Small intestine (tissue), 7 donors: Measurements from ENCODE around the gene GSTA5. TPM values are rescaled to one million over a fixed set of nuclear protein-coding genes. Genes with fewer than 3 reads are reported as not detected.
A peak's percentile ranks its signal among the peaks of the same experiment; 100 is the strongest.
"Not testable (repeated sequence)": the region's sequence is repeated elsewhere in the genome, so short reads cannot be mapped to it uniquely, and the experiment has no call there.

ENCODE experiments used
- DNase-seq, 2 donors: peaks; one replicate each; pipeline versions ENCODE4 v3.0.0 to v3.0.0-alpha.2; 2013
- FAIRE-seq: peaks from 2 replicates; lab custom pipeline; 2012; peaks lifted over from hg19 to GRCh38; lab: Jason Lieb, UNC
- H3K27ac ChIP-seq, 3 donors: one replicate each; pipeline ENCODE4 v1.5.1; 2013; ENCODE audit warnings: low read length in 2 of 3, mild to moderate bottlenecking in 2 of 3, control low read depth in 1 of 3, inconsistent platforms in 1 of 3, low read depth in 1 of 3, moderate library complexity in 1 of 3
- H3K27me3 ChIP-seq, 3 donors: one replicate each; pipeline ENCODE4 v1.6.1; 2013; ENCODE audit warnings: low read length in 3 of 3, inconsistent platforms in 1 of 3; ENCODE audit not compliant: control insufficient read depth in 3 of 3, insufficient read depth in 3 of 3
- H3K36me3 ChIP-seq, 3 donors: one replicate each; pipeline ENCODE4 v1.6.1; 2013; ENCODE audit warnings: low read length in 3 of 3, inconsistent platforms in 1 of 3, low read depth in 1 of 3, mild to moderate bottlenecking in 1 of 3, moderate library complexity in 1 of 3; ENCODE audit not compliant: control insufficient read depth in 3 of 3, insufficient read depth in 2 of 3
- H3K4me1 ChIP-seq, 3 donors: one replicate each; pipeline ENCODE4 v1.6.1; 2013; ENCODE audit warnings: low read length in 2 of 3, inconsistent platforms in 1 of 3, low read depth in 1 of 3, mild to moderate bottlenecking in 1 of 3, moderate library complexity in 1 of 3; ENCODE audit not compliant: control insufficient read depth in 3 of 3, insufficient read depth in 2 of 3
- H3K4me3 ChIP-seq, 3 donors: one replicate each; pipeline ENCODE4 v1.5.1; 2013; ENCODE audit warnings: low read length in 3 of 3, control low read depth in 1 of 3, inconsistent platforms in 1 of 3, low read depth in 1 of 3, mild to moderate bottlenecking in 1 of 3, moderate library complexity in 1 of 3
- H3K9me3 ChIP-seq, 2 donors: one replicate each; pipeline ENCODE4 v1.6.1; 2013; ENCODE audit warnings: low read depth in 1 of 2, low read length in 1 of 2; ENCODE audit not compliant: control insufficient read depth in 2 of 2, insufficient read depth in 1 of 2
- WGBS, 3 donors: extraction: QIAGEN DNeasy Blood & Tissue Kit; methylation state at CpG; one replicate each; pipeline ENCODE4 v1.1.7; 2013; 5-methylcytosine and 5-hydroxymethylcytosine counted together
- polyA plus RNA-seq, 4 donors: library from polyadenylated mRNA; stranded (reverse) in 3 of 4; unstranded in 1 of 4; fragments of 200-250 nt in 3 of 4; fragments of 120-200 nt in 1 of 4; gene quantifications; one replicate each; pipeline versions ENCODE4 v1.2.1 to v1.2.3, GENCODE V29; 2013
- donor health status: healthy with polysubstance abuse.
- donor health status: control.
- donor health status: control.
- donor health status: Bipolar disorder and iron deficiency.
- donor health status: healthy.

Gene GSTA5
- polyA plus RNA-seq, 4 donors, result not detected

- not testable (repeated sequence) for H3K27me3 ChIP-seq, H3K4me1 ChIP-seq, FAIRE-seq, H3K36me3 ChIP-seq, H3K27ac ChIP-seq, H3K9me3 ChIP-seq, DNase-seq, H3K4me3 ChIP-seq
- 65 to 93% (median 69%) methylated on average over 3 of the region's 3 CpGs for WGBS, 3 donors
Measured at GRCh38 chr6:52814545-52814944, 26.1 kb downstream of the GSTA5 start.

GRCh38 chr6:52809777-52810176 lies 30.8 kb downstream of the GSTA5 start:
- not testable (repeated sequence) for H3K9me3 ChIP-seq, H3K4me3 ChIP-seq, DNase-seq, H3K4me1 ChIP-seq, H3K27me3 ChIP-seq, FAIRE-seq, H3K36me3 ChIP-seq, H3K27ac ChIP-seq
- WGBS, 3 donors, result 72 to 89% (median 82%) methylated on average over 4 of the region's 4 CpGs

- FAIRE-seq (no peak), DNase-seq (no peak)
- no peaks in the 10 kb centered on the region for H3K36me3 ChIP-seq
- H3K27me3 ChIP-seq, result peaks cover 0 to 1% (median 0%) of the 10 kb centered on the region in 3 donors
- WGBS, 3 donors, result 92 to 94% (median 92%) methylated on average over 5 of the region's 5 CpGs
- H3K9me3 ChIP-seq, result no peaks in the 10 kb centered on the region
- H3K27ac ChIP-seq, result no peak overlapping the region
- H3K4me1 ChIP-seq, result peaks cover 0 to 3% (median 0%) of the 10 kb centered on the region in 3 donors
- no peak overlapping the region for H3K4me3 ChIP-seq
Measured at GRCh38 chr6:52808660-52809059, 32.0 kb downstream of the GSTA5 start.

- H3K36me3 ChIP-seq, H3K9me3 ChIP-seq, FAIRE-seq, H3K4me1 ChIP-seq, H3K27me3 ChIP-seq: not testable (repeated sequence)
- Histone ChIP-seq H3K4me3 (peak within 1 kb of the TSS in 2 of 3 donors; percentile 38 to 46), H3K27ac (peak within 1 kb of the TSS in 1 of 3 donors; percentile 44)
- DNase-seq, result peak; percentile 79 to 88
- WGBS, 3 donors, result 7 to 45% (median 23%) methylated on average over 5 of the region's 5 CpGs
Measured at GRCh38 chr6:52803668-52804255, 36.9 kb downstream of the GSTA5 start, which contains the start of gene GSTA1. GSTA1 (minus strand) TSS chr6:52803816; CDS start chr6:52799267, 4,549 bp downstream.

GRCh38 chr6:52802806-52803205 lies 37.8 kb downstream of the GSTA5 start:
- peak; percentile 16 to 25 for DNase-seq
- peaks cover 0 to 3% (median 0%) of the 10 kb centered on the region in 3 donors for H3K4me1 ChIP-seq

GRCh38 chr6:52801188-52801841 lies 39.3 kb downstream of the GSTA5 start:
- Histone ChIP-seq H3K4me3 (peak overlapping the region in 2 of 3 donors; percentile 33 to 35), H3K27ac (peak overlapping the region in 1 of 3 donors; percentile 8)

More at GRCh38 chr6:52802806-52803205, 37.8 kb downstream of the GSTA5 start:
- H3K9me3 ChIP-seq, result no peaks in the 10 kb centered on the region
- WGBS, 3 donors, result 25 to 83% (median 32%) methylated on average over 1 of the region's 1 CpG
- FAIRE-seq, result no peak
- peak overlapping the region in 2 of 3 donors; percentile 38 to 46 for H3K4me3 ChIP-seq
- peaks cover 0 to 1% (median 0%) of the 10 kb centered on the region in 3 donors for H3K27me3 ChIP-seq
- H3K27ac ChIP-seq, result peak overlapping the region in 1 of 3 donors; percentile 3
- no peaks in the 10 kb centered on the region for H3K36me3 ChIP-seq

GRCh38 chr6:52799272-52799671 lies 41.3 kb downstream of the GSTA5 start:
- not testable (repeated sequence) for H3K9me3 ChIP-seq, H3K4me3 ChIP-seq, H3K4me1 ChIP-seq, H3K27ac ChIP-seq, DNase-seq, H3K36me3 ChIP-seq, H3K27me3 ChIP-seq, FAIRE-seq
- 86 to 98% (median 97%) methylated on average over 1 of the region's 1 CpG for WGBS, 3 donors

More at GRCh38 chr6:52801188-52801841, 39.3 kb downstream of the GSTA5 start:
- 29 to 78% (median 43%) methylated on average over 2 of the region's 2 CpGs for WGBS, 3 donors
- H3K4me1 ChIP-seq, result peaks cover 0 to 3% (median 0%) of the 10 kb centered on the region in 3 donors
- H3K9me3 ChIP-seq, result no peaks in the 10 kb centered on the region
- no peaks in the 10 kb centered on the region for H3K36me3 ChIP-seq
- DNase-seq, result peak; percentile 22 to 55
- H3K27me3 ChIP-seq, result peaks cover 0 to 1% (median 0%) of the 10 kb centered on the region in 3 donors
- no peak for FAIRE-seq

GRCh38 chr6:52794366-52794765 lies 46.2 kb downstream of the GSTA5 start:
- not testable (repeated sequence) for H3K27me3 ChIP-seq, H3K27ac ChIP-seq, H3K4me1 ChIP-seq, H3K4me3 ChIP-seq, FAIRE-seq, DNase-seq
- WGBS, 3 donors, result 90 to 95% (median 92%) methylated on average over 2 of the region's 2 CpGs
- Histone ChIP-seq H3K36me3 (peaks cover 0 to 23% (median 5%) of the 10 kb centered on the region in 3 donors), H3K9me3 (peaks cover 0 to 12% of the 10 kb centered on the region in 2 donors)
